ENCODE data around the gene ABCC4.
"Not testable (repeated sequence)": the region's sequence is repeated elsewhere in the genome, so short reads cannot be mapped to it uniquely, and the experiment has no call there.

Gene ABCC4

DNA sequence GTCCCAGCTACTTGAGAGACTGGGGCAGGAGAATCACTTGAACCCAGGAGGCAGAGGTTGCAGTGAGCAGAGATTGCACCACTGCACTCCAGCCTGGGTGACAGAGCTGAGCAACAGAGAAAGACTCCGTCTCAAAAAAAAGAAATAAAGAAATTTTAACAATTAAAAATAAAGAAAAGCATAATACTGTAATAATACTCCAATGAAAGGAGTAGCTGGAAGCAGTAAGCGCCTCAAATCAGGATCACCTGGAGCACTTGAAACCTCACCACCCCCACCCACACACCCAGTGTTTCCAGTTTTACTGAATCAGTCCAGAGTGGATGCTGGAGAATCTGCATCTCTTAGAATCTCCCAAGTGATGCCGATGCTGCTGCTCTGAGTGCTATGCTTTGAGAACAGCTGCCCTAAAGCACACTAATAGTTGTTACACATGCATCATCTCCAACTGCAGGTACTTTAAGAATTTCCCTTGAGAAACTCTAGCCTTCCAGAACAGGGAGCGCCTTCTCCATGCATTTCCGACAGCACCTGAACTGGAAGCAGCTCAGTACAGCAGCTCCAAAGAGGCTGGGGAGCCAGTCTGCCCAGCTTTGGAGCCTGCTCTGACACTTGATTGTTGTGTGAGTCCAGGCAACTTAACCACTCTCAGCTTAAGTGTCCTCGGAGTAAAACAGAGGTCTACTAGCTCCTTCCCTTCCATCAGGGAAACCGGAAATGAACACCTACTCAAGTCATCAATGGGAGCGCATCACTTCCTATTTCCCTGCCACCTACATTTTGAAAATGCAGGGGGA, 2.9 kb downstream of the ABCC4 start:
- Histone ChIP-seq H4K20me1 (ENCODE audit: insufficient read depth, low read length) (no peaks in the 10 kb centered on the region), H3K4me2 (ENCODE audit: low read length) (no peak overlapping the region), H3K9ac (ENCODE audit: low read length) (no peak overlapping the region), H3K36me3 (replicated peaks; ENCODE audit: low read depth, low read length) (no peaks in the 10 kb centered on the region), H3K4me1 (ENCODE audit: low read length) (peaks cover 11% of the 10 kb centered on the region), H3K27ac (ENCODE audit: low read length) (no peak overlapping the region), H3K4me3 (ENCODE audit: low read length) (no peak overlapping the region), H3K27me3 (ENCODE audit: low read depth, low read length) (0 out of 2 replicates have a peak, but pooled peaks cover 3% of the 10 kb centered on the region), H3K79me2 (ENCODE audit: low read length) (0 out of 2 replicates have a peak, but pooled peaks cover 6% of the 10 kb centered on the region), H2AFZ (ENCODE audit: low read depth, low read length) (no peak overlapping the region), H3K9me3 (ENCODE audit: insufficient read depth, low read length) (no peaks in the 10 kb centered on the region)
- TF ChIP-seq, protein P1, sequence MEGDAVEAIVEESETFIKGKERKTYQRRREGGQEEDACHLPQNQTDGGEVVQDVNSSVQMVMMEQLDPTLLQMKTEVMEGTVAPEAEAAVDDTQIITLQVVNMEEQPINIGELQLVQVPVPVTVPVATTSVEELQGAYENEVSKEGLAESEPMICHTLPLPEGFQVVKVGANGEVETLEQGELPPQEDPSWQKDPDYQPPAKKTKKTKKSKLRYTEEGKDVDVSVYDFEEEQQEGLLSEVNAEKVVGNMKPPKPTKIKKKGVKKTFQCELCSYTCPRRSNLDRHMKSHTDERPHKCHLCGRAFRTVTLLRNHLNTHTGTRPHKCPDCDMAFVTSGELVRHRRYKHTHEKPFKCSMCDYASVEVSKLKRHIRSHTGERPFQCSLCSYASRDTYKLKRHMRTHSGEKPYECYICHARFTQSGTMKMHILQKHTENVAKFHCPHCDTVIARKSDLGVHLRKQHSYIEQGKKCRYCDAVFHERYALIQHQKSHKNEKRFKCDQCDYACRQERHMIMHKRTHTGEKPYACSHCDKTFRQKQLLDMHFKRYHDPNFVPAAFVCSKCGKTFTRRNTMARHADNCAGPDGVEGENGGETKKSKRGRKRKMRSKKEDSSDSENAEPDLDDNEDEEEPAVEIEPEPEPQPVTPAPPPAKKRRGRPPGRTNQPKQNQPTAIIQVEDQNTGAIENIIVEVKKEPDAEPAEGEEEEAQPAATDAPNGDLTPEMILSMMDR (IDR thresholded peaks at IDR 0.05; ENCODE audit: low read depth, low read length) = no peak
- no peak for TF ChIP-seq EZH2phosphoT487 (IDR thresholded peaks at IDR 0.05; ENCODE audit: low read depth)

DNA sequence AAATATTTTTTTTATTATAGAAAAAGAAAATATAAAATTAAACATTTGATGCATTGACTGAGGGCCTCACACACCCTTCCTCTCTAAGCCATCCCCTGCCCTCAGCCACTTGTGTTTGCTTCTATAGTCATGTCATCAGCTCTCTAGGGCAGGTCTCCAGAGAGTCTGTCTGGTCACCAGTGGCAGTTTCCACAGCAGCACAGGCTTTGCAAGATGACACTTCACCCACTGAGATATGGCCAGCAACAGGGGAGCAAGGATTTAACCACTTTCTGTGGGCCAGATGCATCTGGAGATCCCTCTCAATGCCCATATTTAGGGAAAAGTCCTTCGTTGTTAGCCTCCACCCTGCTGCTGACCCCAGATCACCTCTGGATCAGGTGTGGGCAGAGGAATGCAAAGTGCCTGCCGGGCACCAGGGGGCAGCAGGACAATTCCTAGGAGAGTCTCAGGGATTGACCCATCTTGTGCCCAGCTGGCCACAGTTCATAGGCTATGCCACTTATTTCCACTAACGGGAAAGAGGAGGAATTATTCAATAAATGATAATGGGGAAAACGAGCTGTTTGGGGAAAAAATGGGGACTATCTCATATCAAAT, 4.8 kb downstream of the ABCC4 start:
- no peak for TF ChIP-seq EZH2phosphoT487 (IDR thresholded peaks at IDR 0.05; ENCODE audit: low read depth)
- TF ChIP-seq, protein P1 (IDR thresholded peaks at IDR 0.05; ENCODE audit: low read depth, low read length) = peak; percentile 77
- H3K9me3 ChIP-seq (ENCODE audit: insufficient read depth, low read length) = no peaks in the 10 kb centered on the region

DNA sequence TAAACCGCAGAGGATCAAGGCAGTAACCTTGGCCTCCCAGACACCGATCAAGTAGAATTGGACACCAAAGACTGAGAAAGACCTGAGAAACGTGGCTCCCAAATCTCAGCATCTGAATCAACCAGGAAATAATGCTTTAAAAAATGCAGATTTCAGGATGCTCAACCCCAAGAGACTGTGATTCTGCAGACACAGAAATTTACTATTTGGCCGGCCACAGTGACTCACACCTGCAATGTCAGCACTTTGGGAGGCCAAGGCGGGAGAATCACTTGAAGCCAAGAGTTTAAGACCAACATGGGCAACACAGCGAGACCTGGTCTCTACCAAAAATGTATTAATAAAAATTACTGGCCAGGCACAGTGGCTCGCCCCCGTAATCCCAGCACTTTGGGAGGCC, 6.2 kb downstream of the ABCC4 start:
- Histone ChIP-seq H3K4me1 (ENCODE audit: low read length) (peaks cover under 1% of the 10 kb centered on the region; the same call in 1 of the 2 replicates), H3K9me3 (ENCODE audit: insufficient read depth, low read length) (no peaks in the 10 kb centered on the region), H3K36me3 (replicated peaks; ENCODE audit: low read depth, low read length) (no peaks in the 10 kb centered on the region), H2AFZ (ENCODE audit: low read depth, low read length) (no peak overlapping the region), H3K9ac (ENCODE audit: low read length) (no peak overlapping the region), H3K27ac (ENCODE audit: low read length) (no peak overlapping the region), H3K4me2 (ENCODE audit: low read length) (no peak overlapping the region), H3K4me3 (ENCODE audit: low read length) (no peak overlapping the region), H3K79me2 (ENCODE audit: low read length) (0 out of 2 replicates have a peak, but pooled peaks cover under 1% of the 10 kb centered on the region), H4K20me1 (ENCODE audit: insufficient read depth, low read length) (no peaks in the 10 kb centered on the region), H3K27me3 (ENCODE audit: low read depth, low read length) (no peaks in the 10 kb centered on the region)
- no peak for TF ChIP-seq EZH2phosphoT487 (IDR thresholded peaks at IDR 0.05; ENCODE audit: low read depth)
- TF ChIP-seq, protein P1 (IDR thresholded peaks at IDR 0.05; ENCODE audit: low read depth, low read length) = no peak

More for the DNA sequence above, 4.8 kb downstream of the ABCC4 start:
- Histone ChIP-seq H3K4me2 (ENCODE audit: low read length) (no peak overlapping the region), H3K27me3 (ENCODE audit: low read depth, low read length) (no peaks in the 10 kb centered on the region), H3K4me1 (ENCODE audit: low read length) (peaks cover 6% of the 10 kb centered on the region; the same call in 1 of the 2 replicates), H3K9ac (ENCODE audit: low read length) (no peak overlapping the region), H3K4me3 (ENCODE audit: low read length) (no peak overlapping the region), H3K79me2 (ENCODE audit: low read length) (0 out of 2 replicates have a peak, but pooled peaks cover 6% of the 10 kb centered on the region), H2AFZ (ENCODE audit: low read depth, low read length) (no peak overlapping the region), H3K27ac (ENCODE audit: low read length) (no peak overlapping the region), H3K36me3 (replicated peaks; ENCODE audit: low read depth, low read length) (no peaks in the 10 kb centered on the region), H4K20me1 (ENCODE audit: insufficient read depth, low read length) (no peaks in the 10 kb centered on the region)

DNA sequence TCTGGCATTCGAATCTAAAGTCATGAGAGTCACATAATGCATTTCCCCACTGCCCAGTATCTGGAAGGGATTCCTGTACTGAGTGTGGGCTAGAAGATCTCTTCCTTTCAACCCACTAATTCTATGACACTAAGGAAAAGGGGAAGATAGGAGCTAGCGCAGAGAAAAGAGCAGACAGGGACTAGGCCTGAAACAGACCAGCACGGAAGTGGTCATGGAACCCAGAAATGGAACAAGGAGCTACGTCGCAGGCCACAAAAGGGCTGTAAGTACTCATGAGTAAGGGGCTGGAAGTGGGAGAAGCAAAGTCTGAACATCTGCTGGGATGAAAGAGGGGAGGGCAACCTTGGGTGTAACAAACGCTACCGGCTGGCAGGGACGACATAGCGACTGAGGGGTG, 8.6 kb downstream of the ABCC4 start:
- Histone ChIP-seq H2AFZ (ENCODE audit: low read depth, low read length) (no peak overlapping the region), H3K9ac (ENCODE audit: low read length) (no peak overlapping the region), H3K27ac (ENCODE audit: low read length) (no peak overlapping the region), H3K9me3 (ENCODE audit: insufficient read depth, low read length) (no peaks in the 10 kb centered on the region), H3K27me3 (ENCODE audit: low read depth, low read length) (no peaks in the 10 kb centered on the region), H3K79me2 (ENCODE audit: low read length) (peaks cover 3% of the 10 kb centered on the region; the same call in 1 of the 2 replicates), H3K4me3 (ENCODE audit: low read length) (no peak overlapping the region), H3K4me2 (ENCODE audit: low read length) (no peak overlapping the region), H3K4me1 (ENCODE audit: low read length) (no peaks in the 10 kb centered on the region), H3K36me3 (replicated peaks; ENCODE audit: low read depth, low read length) (no peaks in the 10 kb centered on the region), H4K20me1 (ENCODE audit: insufficient read depth, low read length) (no peaks in the 10 kb centered on the region)
- TF ChIP-seq, protein P1 (IDR thresholded peaks at IDR 0.05; ENCODE audit: low read depth, low read length) = no peak
- no peak for TF ChIP-seq EZH2phosphoT487 (IDR thresholded peaks at IDR 0.05; ENCODE audit: low read depth)

DNA sequence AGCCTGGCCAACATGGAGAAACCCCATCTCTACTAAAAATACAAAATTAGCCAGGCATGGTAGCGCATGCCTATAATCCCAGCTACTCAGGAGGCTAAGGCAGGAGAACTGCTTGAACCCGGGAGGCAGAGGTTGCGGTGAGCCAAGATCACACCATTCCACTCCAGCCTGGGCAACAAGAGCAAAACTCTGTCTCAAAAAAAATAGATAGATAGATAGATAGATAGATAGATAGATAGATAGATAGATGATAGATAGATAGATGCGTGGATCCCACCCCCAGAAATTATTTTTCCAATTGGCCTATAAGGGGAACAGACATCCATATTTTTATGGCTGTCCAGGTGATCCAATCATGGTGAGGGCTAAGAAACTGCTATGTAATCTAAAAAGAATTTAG, 11.3 kb downstream of the ABCC4 start:
- not testable (repeated sequence) for H4K20me1 ChIP-seq (ENCODE audit: insufficient read depth, low read length); H3K4me3 ChIP-seq (ENCODE audit: low read length); H3K27me3 ChIP-seq (ENCODE audit: low read depth, low read length); H3K79me2 ChIP-seq (ENCODE audit: low read length); H3K9ac ChIP-seq (ENCODE audit: low read length); H2AFZ ChIP-seq (ENCODE audit: low read depth, low read length); H3K4me1 ChIP-seq (ENCODE audit: low read length); H3K9me3 ChIP-seq (ENCODE audit: insufficient read depth, low read length); H3K36me3 ChIP-seq (replicated peaks; ENCODE audit: low read depth, low read length); H3K4me2 ChIP-seq (ENCODE audit: low read length); H3K27ac ChIP-seq (ENCODE audit: low read length)
